A673 (cell line): Measurements from ENCODE around the gene CEP170B.

Source experiments
- CTCF ChIP-seq: fragments of 300-800, 200-600 bp; sonication (generic); conservative IDR thresholded peaks from 2 replicates; pipeline ENCODE4 v1.5.1; 2017; ENCODE audit warnings: low read depth, mild to moderate bottlenecking, antibody characterized with exemption, low read length, moderate library complexity, mixed read lengths
- EZH2 ChIP-seq: fragments of 200-600 bp; sonication (generic); IDR thresholded peaks from 2 replicates; pipeline ENCODE4 v1.6.1; 2017; ENCODE audit warnings: borderline replicate concordance, low read depth, mild to moderate bottlenecking, mixed read lengths, antibody characterized with exemption, low read length; ENCODE audit not compliant: poor library complexity, severe bottlenecking

- TF ChIP-seq CTCF = no peak
- no peak for TF ChIP-seq EZH2
Measured at GRCh38 chr14:104877066-104877805, 12.2 kb downstream of the CEP170B start.
